ENCODE measurements around the gene RPS19. TPM values are rescaled to one million over a fixed set of nuclear protein-coding genes. Genes with fewer than 3 reads are reported as not detected.

The RPS19 gene
- total and polyA plus RNA-seq, 8 donors: 939 to 2,267 (median 1,289) TPM

DNA sequence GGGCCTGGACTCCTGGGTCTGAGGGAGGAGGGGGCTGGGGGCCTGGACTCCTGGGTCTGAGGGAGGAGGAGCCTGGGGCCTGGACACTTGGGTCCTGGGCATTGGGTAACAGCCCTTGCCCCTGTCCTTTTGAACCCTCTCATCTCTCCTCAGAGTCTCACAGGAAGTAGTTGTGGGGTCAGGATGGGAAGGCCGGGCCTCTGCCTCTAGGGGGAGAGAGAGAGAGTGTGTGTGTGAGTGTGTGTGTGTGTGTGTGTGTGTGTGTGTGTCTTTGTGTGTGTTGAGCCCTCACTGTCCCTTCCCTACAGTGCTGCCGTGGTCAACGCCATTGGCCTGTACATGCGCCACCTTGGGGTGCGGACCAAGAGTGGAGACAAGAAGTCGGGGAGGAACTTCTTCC lies 33.8 kb downstream of the RPS19 start:
- WGBS, 2 donors: 85 to 92% methylated on average over 6 of the region's 6 CpGs
- Histone ChIP-seq H3K4me3 (no peak overlapping the region), H3K4me1 (no peaks in the 10 kb centered on the region), H3K36me3 (peaks cover 0 to 38% (median 23%) of the 10 kb centered on the region in 3 donors), H3K27me3 (no peaks in the 10 kb centered on the region), H3K27ac (no peak overlapping the region), H3K9me3 (no peaks in the 10 kb centered on the region)
- no peak for ATAC-seq
- intact Hi-C loops (cut with DNase I): no loop called here
- no peak for FAIRE-seq
- TF ChIP-seq, protein P1, sequence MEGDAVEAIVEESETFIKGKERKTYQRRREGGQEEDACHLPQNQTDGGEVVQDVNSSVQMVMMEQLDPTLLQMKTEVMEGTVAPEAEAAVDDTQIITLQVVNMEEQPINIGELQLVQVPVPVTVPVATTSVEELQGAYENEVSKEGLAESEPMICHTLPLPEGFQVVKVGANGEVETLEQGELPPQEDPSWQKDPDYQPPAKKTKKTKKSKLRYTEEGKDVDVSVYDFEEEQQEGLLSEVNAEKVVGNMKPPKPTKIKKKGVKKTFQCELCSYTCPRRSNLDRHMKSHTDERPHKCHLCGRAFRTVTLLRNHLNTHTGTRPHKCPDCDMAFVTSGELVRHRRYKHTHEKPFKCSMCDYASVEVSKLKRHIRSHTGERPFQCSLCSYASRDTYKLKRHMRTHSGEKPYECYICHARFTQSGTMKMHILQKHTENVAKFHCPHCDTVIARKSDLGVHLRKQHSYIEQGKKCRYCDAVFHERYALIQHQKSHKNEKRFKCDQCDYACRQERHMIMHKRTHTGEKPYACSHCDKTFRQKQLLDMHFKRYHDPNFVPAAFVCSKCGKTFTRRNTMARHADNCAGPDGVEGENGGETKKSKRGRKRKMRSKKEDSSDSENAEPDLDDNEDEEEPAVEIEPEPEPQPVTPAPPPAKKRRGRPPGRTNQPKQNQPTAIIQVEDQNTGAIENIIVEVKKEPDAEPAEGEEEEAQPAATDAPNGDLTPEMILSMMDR (IDR thresholded peaks at IDR 0.05): no peak
- DNase-seq: no peak

DNA sequence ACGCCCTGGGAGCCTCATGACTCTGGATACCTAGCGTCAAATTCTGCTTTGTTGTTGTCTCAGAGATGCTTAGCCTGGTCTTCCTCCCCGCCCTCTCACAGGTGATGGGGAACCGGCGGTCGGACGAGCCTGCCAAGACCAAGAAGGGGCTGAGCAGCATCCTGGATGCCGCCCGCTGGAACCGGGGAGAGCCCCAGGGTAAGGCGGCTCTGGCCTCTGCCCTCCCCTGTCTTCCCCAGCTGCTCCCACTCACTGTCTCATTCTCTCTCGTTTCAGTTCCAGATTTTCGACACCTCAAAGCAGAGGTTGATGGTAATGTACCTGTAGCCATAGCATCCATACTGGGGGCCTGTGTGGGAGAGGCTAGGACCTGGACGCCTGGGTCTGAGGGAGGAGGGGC lies 34.3 kb downstream of the RPS19 start:
- DNase-seq: no peak
- Histone ChIP-seq H3K27ac (no peak overlapping the region), H3K4me1 (no peaks in the 10 kb centered on the region), H3K36me3 (peaks cover 0 to 33% (median 26%) of the 10 kb centered on the region in 3 donors), H3K27me3 (no peaks in the 10 kb centered on the region), H3K4me3 (no peak overlapping the region), H3K9me3 (no peaks in the 10 kb centered on the region)
- ATAC-seq: no peak
- TF ChIP-seq, protein P1 (IDR thresholded peaks at IDR 0.05): no peak
- 87 to 93% methylated on average over 14 of the region's 14 CpGs for whole genome bisulfite sequencing, 2 donors
- intact Hi-C loops (cut with DNase I): no loop called here
- FAIRE-seq: no peak

DNA sequence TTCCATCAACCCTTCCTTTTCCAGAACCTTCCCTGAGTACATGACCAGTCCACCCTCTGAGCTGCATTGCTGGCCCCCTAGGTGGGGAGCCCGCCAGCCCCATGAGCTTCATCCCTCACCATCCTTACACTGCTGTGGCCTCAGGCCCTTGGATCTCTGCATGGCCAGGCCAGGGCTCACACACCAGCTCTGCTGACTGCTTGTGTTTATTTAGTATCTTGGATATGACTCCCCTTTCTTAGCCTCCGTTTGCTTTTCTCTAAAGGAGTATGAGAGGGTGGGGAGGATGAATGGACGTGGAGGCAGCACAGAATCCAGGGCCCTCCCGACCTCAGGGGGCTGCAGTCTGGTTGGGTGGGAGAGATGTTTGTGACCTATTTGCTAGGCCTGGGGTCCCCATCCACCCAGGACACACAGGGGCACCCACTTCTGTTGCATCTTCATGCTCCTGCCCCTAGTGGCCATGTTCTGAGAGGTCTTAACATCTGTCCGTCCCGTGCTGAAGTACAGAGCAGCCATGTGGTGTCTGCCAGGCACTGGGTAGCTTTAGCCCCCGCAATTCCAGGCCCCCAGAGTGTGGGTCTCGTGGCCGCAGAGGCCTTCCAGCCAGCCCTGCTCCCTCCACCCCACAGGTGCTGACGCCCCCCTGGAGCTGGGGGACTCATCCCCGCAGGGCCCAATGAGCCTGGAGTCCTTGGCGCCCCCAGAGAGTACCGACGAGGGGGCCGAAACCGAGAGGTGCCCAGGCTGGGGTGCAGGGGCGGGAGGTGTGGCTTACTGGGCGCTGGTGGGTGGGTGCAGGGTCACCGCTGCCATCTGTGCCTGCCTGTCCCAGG lies 35.9 kb downstream of the RPS19 start:
- intact Hi-C loops (cut with DNase I): no loop called here
- Histone ChIP-seq H3K4me1 (no peaks in the 10 kb centered on the region), H3K4me3 (no peak overlapping the region), H3K36me3 (peaks cover 0 to 43% (median 29%) of the 10 kb centered on the region in 3 donors), H3K27me3 (no peaks in the 10 kb centered on the region), H3K27ac (no peak overlapping the region), H3K9me3 (no peaks in the 10 kb centered on the region)
- FAIRE-seq (no peak), DNase-seq (no peak), ATAC-seq (no peak)
- 88 to 89% methylated on average over 19 of the region's 19 CpGs for WGBS, 2 donors
- TF ChIP-seq, protein P1 (IDR thresholded peaks at IDR 0.05): no peak

DNA sequence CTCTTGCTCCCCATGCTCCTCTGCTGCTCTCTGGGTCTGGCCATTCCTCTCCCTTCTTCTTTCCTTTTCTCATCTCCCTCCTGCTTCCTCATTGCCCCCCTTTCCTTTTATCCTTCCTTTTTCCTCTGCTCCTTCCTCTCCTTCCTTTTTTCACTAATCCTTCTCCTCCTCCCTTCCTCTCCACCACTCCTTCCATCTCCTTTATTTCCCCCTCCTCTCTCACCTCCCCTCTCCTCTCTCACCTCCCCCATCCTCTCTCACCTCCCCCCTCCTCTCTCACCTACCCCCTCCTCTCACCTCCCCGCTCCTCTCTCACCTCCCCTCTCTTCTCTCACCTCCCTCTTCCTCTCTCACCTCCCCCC lies 36.5 kb downstream of the RPS19 start:
- Histone ChIP-seq H3K9me3 (no peaks in the 10 kb centered on the region), H3K4me3 (no peak overlapping the region), H3K4me1 (no peaks in the 10 kb centered on the region), H3K27ac (no peak overlapping the region), H3K36me3 (peaks cover 0 to 49% (median 32%) of the 10 kb centered on the region in 3 donors), H3K27me3 (no peaks in the 10 kb centered on the region)
- ATAC-seq (no peak), DNase-seq (no peak), FAIRE-seq (no peak)
- 97 to 100% methylated on average over 1 of the region's 1 CpG for WGBS, 2 donors
- TF ChIP-seq, protein P1 (IDR thresholded peaks at IDR 0.05): no peak
- intact Hi-C loops (cut with DNase I): no loop called here

DNA sequence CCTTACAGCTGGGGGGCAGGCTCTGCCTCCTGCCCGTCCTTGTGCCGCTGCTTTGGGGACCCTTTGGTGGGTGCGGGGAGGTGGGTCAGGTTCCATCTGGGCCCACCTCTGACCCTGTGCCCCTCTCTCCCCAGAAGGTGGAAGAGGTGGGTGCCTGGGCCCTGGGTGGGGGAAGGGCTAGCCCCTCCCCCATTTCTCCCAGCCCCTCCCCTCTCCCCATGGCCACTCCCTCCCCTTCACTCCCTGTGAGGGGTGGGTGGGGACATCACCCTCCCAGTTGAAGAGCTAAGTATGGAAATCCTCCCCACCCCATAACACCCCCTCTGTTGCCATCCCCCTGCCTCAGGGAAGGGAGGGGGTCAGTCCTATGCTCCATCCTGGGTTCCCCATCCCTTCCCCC lies 37.1 kb downstream of the RPS19 start:
- TF ChIP-seq, protein P1 (IDR thresholded peaks at IDR 0.05): no peak
- WGBS, 2 donors: 93 to 100% methylated on average over 3 of the region's 3 CpGs
- FAIRE-seq: no peak
- no peak overlapping the region for H3K27ac ChIP-seq
- peaks cover 0 to 52% (median 35%) of the 10 kb centered on the region in 3 donors for H3K36me3 ChIP-seq
- no peak overlapping the region for H3K4me3 ChIP-seq
- intact Hi-C loops (cut with DNase I): no loop called here
- no peaks in the 10 kb centered on the region for H3K9me3 ChIP-seq
- no peak for ATAC-seq
- DNase-seq: no peak
- no peaks in the 10 kb centered on the region for H3K4me1 ChIP-seq
- no peaks in the 10 kb centered on the region for H3K27me3 ChIP-seq
